EH (cell line): ENCODE measurements around the gene CAMTA1.

Source experiments
- DNase-seq: peaks from one replicate; pipeline ENCODE4 v3.0.0-alpha.2; 2015; ENCODE audit warnings: low read depth

The CAMTA1 gene

GRCh38 chr1:7256526-7256925 lies 471.3 kb downstream of the CAMTA1 start:
- no peak for DNase-seq

GRCh38 chr1:7257225-7257624 lies 472.0 kb downstream of the CAMTA1 start:
- no peak for DNase-seq

DNA sequence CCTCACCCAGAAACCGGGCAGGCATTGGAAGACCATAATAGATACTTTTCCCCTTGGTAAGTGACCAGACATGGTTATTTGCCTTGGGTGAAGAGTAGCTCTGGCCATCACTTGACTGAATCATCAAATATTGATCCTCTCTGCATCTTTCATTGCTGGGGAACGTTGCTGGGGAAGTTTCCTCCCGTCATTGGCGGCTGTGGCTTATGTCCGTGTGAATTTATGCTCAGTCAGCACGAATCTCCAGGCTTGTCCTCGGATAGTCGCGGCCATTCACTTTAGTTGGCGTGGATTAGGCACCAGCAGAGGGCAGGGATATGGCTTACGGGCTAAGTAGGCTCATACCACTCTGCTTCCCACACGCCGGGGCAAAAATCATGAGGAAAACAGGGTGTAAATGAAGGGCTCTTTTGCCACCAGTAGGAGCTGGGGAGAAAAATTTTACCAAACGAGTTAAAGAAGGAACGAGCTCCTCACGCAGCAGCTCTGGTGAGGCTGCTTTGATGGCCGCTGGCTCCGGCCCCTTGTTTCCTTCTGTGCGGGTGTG lies 473.4 kb downstream of the CAMTA1 start:
- DNase-seq, result no peak

- no peak for DNase-seq
These were observed 474.7 kb downstream of the CAMTA1 start for GRCh38 chr1:7259955-7260354.

DNA sequence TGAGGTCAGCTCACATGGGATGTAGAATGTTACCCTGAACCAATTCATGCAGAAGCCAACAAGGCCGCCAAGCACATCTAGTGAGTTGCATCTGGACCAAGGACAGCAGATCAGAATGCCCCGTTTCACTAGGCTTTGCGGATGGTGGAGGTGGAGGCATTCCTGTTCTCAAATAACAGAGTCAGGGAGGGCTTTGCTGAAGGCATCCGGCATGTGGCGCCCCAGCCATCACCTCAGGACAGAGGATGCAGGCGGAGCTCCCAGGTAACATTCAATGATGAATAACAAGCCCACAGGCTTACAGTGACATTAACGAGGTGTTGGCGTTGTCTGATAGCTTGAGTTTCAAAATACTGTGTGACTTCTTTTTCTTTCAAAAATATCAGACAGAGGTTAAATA lies 476.2 kb downstream of the CAMTA1 start:
- DNase-seq, result no peak

DNA sequence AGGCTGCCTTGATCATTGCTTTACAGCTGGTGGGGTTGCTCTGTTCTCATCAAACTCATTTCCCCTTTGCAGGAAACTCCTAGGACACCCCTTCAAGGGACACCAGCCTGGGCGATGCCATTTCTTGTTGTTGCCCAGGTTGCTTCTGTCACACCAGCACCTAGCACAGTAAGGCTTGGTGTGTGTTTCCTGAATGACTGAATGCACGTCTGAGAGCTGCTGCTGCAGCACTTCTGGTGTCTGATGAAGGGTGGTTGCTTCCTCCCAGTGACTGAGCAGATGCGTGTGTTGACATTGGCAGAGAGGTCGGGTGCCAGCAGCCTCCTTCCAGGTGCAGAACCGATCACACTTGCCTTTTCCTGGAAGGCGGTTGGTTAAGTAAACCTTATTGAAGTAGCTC lies 477.4 kb downstream of the CAMTA1 start:
- DNase-seq, result no peak

GRCh38 chr1:7263021-7263960 lies 478.0 kb downstream of the CAMTA1 start:
- no peak for DNase-seq

DNA sequence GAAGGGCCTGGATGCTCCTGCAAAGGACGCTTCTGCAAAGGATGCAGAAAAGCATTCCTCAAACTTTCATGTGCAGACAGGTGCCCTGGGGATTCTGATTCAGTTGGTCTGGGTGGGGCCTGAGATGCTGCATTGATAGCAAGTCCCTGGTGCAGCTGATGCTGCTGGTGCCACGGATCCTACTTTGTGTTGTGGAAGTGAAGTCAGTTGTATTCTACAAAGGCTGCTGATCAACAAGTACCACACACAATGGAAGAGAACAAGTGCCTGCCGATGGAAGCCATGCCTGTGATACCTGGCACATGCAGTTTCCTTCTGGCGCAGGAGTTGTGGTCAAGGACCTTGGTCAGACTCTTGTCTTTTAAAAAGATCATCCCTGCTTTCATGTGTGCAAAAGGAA lies 478.8 kb downstream of the CAMTA1 start:
- DNase-seq, result no peak

DNA sequence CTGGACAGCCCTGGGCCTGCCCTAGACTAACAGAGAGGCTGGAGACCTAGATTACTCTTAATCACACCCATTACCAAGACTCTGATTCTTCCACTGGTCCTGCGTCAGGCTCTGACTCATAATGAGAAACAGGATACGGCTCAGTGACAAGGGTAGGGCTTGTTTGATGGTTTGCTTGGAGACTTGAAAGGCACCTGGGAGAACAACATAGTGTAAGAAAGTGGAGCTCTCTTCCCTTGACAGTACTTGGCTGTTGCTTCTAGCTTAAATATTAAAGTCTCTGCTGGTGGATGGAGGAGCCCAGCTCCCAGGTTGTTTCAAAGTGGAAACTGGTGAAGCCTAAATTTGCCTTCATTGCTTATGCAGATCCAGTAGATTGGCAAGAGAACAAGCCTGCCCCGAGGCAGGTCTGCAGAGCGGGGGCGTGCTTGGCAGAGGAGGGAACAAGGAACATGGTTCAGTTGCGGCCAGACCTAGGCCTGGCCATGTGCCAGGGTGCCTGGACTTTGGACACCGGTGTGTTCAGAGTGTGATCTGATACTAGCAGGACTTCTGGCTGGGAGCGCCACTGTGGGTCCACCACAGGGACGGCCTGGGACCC lies 480.6 kb downstream of the CAMTA1 start:
- peak; percentile 83 for DNase-seq

DNA sequence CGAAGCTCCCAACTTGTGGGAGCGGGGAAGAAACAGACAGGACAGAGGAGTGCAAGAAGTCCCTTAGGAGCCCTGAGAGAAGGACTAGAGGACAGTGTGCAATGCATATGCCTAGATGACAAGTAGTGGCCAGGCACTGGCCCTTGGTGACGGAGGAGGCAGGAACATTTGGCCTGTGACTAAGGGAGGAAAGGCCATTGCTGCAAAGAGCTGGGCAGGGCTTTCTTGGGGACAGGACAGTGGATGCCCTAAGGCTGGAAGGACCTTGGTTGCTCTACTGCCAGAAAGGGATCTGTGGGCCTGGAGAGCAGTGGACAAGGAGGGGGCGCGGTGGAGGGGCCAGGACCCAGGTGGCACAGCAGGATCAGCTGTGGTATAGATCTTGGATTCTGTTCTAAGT lies 481.3 kb downstream of the CAMTA1 start:
- DNase-seq, result no peak

DNA sequence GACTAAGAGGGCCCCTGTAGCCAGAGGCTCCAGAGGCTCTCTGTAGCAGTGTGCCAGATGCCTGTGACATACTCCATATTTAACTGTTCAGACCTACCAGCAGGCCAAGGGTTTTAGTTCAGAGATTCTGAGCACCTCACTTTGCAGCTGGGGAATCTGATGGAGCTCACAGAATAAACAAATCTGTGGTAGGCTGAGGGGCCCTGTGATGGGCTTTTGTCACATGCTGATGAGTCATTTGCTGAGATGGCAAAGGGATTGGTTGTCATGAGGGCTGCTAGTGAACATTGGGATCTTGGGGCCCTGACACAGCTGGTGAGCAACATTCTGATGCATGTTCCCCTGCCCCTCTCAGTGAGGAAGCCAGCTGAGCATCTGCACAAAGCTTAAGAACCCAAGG lies 482.2 kb downstream of the CAMTA1 start:
- DNase-seq, result peak; percentile 59

- no peak for DNase-seq
These were observed 483.7 kb downstream of the CAMTA1 start for GRCh38 chr1:7268983-7269382.

DNA sequence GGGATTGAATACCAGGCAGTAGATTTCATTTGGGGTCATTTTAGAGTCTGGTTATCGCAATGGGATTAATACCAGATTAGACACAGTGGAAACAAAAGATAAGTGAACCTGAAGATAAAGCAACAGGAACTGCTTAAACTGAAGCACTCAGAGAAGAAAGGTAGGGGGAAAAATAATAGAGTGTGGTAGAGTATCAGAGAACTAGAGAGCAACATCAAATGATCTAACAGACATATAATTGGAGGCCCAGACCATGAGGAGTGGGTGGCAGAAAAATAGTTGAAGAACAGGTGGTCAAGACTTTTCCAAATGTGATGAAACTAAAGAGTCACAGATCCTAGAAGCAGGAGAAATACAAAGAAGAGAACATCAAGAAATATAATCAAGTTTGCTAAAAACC lies 484.3 kb downstream of the CAMTA1 start:
- DNase-seq, result no peak

DNA sequence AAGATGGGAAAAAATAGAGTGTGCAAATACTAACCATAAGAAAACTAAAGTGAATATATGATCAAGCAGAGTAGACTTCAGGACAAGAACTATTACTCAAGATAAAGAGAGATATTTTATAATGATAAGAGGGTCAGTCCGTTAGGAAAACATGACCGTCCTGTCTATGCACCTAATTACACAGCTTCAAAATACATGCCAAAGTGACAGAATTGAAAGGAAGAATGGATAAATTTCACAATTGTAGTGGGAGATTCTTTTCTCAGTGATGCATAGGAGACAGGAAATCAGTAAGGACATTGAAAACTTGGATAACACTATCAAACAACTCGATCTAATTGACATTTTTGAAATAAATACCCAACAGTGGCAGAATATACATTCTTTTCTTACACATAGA lies 489.0 kb downstream of the CAMTA1 start:
- no peak for DNase-seq

GRCh38 chr1:7278045-7278444 lies 492.8 kb downstream of the CAMTA1 start:
- DNase-seq, result no peak

DNA sequence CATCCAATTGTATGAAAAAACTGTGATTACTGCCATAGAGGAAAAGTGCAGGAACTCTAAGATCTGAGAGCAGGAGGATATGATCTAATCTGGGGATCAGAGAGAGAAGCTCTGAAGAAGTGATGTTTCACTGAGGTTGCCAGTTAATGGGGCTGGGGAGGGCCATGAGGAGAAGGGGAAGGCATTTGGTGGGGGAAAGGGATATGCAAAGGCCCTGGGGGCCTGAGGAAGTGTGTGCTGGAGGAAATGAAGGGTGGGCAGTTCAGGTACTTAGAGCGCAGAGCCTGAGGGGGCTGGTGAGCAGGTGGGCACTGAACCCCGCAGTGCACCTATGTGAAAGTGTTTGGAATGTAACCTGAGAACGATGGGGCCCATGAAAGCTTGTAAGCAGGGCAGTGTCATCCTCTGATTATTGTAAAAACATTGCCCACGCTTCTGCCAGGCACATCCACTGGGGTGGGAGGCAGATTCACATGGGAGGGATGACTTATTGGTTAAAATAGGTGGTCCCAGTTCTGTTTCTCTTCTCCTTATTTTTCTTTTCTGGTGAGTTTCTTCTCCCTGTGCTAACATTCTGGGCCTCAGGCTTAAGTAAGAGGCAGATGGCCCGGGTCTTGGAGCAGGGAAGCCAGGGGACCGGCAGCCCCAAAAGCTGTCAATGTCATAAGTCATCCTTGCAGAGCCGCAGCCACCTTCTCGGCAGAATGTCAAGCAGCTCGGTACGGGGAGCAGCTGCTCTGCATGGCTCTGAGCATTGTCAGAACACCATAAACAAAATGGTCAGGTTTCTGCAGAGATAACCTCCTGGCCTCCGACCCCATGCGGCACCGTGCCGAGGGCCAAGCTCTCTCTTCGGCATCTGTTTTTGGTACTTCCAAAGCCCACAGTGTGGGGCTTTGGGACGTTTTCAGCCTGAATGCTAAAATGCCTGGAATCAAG lies 493.8 kb downstream of the CAMTA1 start:
- no peak for DNase-seq

DNA sequence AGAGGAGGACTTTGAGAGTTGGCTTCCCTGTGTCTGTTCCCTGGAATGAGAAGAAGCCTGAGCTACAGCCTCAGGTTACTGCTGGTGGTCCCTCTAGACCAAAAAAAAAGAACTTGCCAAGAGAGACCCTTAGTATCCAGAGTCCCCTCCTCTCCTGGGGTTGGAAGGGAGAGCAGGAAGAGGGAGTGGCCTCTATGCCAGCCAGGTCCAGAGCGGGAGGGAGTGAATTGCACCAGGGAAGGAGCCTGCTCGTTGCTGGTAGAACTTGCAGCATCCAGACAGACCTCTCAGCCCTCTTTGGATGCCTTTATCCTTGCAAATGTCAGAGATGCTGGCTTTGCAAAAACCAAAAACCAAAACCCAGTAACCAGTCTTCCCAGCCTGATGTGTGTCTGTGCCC lies 494.5 kb downstream of the CAMTA1 start:
- no peak for DNase-seq

DNA sequence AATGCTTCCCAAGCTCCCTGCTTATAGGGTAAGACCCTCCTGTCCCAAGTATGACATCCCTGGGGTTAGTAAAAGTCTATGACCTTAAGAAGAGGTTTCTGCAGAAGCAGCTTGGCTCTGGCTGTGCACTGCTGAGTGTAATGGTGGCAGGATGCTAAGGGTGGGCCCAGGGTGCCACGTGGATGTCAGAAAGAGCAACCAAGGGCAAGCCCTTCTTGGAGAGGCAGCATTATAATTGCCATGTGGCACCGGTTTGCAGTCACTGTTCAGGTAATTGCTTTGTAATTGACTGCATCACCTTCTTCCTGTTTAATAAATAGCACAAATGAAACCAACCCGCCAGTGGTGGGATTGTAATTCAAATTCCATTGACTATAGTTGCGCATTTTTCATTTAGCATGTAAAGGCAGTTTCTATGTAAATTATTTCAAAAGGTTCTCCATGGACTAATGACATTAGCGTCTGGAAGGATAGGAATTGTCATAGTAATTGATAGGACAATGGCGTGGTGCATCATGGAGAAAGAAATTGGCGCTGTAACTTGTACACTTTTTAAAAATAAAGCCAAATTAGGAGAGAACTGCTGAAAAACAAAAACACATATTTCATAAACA lies 495.2 kb downstream of the CAMTA1 start:
- DNase-seq, result no peak

GRCh38 chr1:7281821-7282220 lies 496.6 kb downstream of the CAMTA1 start:
- peak; percentile 79 for DNase-seq

DNA sequence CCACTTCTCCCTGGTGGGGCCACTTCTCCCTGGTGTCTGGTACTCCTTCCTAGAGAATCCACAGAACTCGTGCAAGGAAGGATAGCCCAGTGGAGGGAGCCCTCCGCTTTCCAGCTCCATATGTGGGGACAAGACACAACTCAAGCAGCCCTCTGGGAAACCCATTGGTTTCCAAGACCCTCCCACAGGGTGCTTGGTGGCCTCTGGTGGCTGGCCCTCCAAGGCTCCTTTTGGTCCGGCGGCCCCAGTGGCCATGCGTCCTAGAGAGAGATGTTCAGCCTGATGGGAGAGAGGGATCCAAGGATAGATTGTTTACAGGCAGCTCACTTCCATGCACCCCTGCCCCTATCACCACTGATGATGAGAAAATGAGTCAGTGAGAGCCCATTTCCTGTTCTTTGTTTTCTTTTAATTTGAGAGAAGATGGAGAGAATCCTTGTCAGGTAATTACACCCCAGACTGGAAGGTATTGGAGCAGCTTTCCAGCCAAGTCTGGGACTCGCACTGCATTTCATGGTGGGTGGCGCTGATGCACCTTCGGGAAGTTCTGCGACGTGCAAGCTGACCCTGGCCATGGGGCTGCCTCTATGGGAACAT lies 499.7 kb downstream of the CAMTA1 start:
- DNase-seq, result peak; percentile 50

GRCh38 chr1:7285856-7286454 lies 500.7 kb downstream of the CAMTA1 start:
- no peak for DNase-seq
